Right renal cortex interstitium (tissue), 3 donors: ENCODE data around the gene MDK. TPM values are rescaled to one million over a fixed set of nuclear protein-coding genes. Genes with fewer than 3 reads are reported as not detected.

Experiments
- DNase-seq, 3 donors: peaks; one replicate each; pipeline ENCODE4 v3.0.0-alpha.2; 2013; ENCODE audit warnings: low read depth in 3 of 3, low spot score in 2 of 3
- polyA plus RNA-seq, 3 donors: library from polyadenylated mRNA; unstranded; fragments of 120-200 nt; gene quantifications; one replicate each; pipeline ENCODE4 v1.2.1, GENCODE V29; 2013; ENCODE audit not compliant: insufficient read length in 3 of 3

MDK gene
- polyA plus RNA-seq, 3 donors = 673 to 741 (median 725) TPM

DNA sequence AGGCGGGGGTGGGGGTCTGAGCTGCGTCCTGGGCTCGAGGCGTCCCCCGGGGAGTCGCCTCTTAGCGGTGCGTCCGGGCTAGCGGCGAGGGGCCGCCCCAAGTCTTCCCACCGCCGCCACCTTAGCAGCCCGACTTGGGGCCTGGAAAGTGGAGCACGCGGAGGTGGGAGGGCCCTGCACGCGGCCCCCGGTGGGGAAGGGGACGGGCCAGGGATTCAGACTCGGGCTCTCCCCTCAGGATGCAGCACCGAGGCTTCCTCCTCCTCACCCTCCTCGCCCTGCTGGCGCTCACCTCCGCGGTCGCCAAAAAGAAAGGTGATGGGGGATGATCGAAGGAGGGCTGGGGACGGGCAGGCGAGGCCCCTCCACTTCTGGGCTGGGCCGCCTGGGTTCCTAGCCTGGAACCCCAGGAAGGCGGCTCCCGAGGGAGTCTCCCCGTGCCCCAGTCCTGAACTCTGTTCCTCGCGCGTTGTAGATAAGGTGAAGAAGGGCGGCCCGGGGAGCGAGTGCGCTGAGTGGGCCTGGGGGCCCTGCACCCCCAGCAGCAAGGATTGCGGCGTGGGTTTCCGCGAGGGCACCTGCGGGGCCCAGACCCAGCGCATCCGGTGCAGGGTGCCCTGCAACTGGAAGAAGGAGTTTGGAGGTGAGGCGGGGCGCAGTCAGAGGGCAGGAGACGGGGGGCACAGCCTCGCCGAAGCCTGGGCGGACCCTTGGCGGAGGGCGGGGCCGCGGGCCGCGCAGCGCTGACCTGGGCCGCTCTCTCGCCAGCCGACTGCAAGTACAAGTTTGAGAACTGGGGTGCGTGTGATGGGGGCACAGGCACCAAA lies 563 bp downstream of the MDK start:
- DNase-seq = no peak

DNA sequence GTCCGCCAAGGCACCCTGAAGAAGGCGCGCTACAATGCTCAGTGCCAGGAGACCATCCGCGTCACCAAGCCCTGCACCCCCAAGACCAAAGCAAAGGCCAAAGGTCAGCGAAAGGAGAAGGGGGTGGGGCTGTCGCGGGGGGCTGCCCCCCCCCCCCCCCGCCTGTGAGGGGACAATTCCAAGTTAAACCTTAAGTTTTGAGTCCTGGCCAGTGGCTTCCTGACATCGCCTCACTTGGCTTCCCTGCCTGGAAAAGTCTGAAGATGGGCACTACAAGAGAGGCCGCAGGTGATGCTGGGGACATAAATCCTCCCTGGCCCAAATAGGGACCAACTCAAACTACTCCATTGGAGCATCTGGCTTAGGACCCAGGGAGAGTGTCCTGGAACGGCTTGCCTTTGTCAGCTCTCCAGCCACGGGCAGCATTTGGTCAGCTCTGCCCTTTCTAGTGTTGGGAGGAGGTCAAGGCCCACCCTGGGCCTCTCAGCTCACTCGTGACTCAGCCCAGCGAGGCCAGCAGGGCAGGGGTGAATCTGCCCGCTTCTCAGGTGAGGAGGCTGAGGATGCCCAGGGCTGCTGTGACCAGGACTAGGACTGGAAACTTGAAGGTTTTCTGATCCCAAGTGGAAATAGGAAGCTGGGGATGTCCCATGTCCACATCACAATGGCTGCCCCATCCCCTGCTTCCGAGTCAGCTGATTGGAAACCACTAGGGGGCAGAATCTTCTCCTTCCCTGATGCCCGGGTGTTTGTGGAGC lies 1.4 kb downstream of the MDK start:
- DNase-seq = no peak

- DNase-seq = no peak
Observed at GRCh38 chr11:46383404-46383758, 1.9 kb downstream of the MDK start.

DNA sequence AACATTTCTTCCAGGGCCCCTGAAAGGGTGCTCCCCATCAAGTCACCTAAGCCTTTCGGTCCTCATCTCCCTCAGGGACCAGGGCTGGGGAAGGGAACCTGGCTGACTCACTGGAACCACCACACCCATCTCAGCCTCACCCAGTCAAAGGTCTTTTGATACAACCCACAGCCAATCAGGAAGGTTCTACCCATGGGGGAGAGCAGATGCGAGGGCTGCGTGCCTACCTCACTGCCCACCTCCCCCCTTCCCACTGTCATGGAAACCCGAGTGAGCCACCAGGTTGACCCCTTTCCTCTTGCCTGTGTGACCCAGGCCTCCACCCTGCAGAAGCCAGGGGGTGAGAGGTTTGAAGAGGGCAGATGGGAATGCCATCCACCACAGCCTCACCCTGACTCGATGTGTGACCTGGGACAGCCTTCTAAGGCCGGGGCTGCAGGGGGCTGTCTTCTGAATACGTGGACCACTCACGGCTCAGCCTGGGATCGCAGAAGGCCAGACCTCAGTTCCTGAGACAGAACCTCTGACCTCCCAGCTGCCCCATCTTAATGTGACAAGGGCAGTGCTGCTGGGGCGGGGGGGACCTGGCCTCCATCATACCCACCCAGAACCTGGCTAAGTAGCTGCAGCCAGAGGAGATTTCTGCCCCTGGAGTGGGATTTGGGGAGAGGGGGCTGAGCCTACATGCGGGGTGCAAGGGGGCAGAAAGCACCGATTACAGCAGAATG lies 2.7 kb downstream of the MDK start:
- DNase-seq = no peak

GRCh38 chr11:46385169-46386004 lies 3.9 kb downstream of the MDK start:
- no peak for DNase-seq

GRCh38 chr11:46386005-46386578 lies 4.6 kb downstream of the MDK start:
- no peak for DNase-seq

DNA sequence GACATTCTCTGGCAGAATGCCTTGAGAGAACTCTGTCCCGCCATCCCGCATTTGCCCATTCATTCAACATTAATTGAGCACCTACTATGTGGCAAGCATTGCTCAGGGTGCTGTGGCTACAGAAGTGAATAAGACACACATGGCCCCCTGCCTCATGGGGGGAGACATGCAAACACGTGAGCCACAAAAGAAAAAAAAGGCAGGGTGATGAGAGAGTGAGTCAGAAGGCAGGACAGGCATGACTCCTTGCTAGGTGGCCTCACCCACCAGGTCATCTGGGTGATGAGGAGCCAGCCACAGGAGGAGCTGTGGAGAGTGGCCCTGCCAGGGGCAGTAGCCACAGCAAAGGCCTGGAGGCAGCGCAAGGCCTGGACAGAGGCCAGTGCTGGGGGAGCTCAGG lies 5.2 kb downstream of the MDK start:
- DNase-seq = no peak

DNA sequence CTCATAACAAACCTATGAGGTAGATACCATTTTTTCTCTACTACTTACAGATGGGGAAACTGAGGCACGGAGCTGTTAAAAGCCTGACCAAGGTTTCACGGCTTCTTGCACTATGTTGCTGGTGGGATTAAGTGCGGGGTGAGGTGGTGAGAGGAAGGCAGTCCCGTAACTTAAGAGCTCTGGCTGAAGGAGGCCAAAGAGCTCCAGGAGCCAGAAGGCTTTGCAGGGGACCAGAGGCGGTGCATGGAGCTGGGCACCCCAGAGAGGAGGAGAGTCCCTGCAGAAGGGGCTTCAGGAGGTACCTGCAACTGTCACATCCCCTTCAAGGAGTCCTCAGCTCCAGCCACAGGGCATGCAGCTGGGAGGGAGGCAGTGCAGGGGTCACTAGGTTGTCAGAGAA lies 6.0 kb downstream of the MDK start:
- DNase-seq = no peak

GRCh38 chr11:46387919-46388618 lies 6.6 kb downstream of the MDK start:
- DNase-seq = no peak

GRCh38 chr11:46388619-46389449 lies 7.4 kb downstream of the MDK start:
- DNase-seq = no peak

DNA sequence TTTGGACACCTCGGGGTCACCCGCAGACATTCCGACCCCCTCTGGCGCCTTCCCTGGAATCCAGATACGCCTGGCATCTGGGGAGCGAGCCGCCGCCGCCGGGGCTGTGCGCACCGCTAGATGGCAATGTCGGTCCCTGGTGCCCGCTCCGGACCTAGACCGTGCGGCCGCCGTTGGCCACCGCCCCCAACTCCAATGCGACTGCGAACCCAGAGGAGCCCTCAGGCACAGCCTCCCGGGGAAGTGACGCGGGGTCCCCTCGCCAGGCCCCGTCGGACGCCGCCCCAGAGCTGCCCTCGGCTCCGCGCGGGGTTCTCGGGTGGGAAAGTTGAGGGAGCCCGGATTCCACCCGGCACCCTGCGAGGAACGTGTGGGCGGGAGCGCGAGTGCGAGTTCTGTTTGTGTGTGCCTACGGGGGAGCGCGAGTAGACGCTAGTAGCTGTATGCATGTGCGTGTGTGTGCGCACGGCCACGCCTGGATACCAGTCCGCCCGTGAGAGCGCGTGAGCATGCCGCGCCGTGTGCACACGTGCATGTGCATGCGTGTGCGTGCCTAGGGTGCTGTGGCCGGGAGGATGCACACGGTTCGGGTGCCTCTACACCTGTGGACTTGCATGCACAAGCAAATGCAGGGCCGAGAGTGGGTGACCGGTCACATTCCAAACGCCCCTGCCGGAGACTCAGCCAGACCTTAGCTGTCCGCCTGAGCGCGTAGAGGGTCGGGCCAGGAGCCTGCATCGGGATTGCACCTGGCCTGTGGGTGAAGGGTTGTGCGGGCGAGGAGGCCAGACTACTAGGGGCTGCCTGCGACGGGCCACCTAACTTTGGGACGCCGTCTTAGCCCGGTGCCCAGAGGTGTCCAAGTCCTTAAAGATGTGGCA lies 8.2 kb downstream of the MDK start:
- no peak for DNase-seq

GRCh38 chr11:46390331-46391171 lies 9.1 kb downstream of the MDK start:
- no peak for DNase-seq

DNA sequence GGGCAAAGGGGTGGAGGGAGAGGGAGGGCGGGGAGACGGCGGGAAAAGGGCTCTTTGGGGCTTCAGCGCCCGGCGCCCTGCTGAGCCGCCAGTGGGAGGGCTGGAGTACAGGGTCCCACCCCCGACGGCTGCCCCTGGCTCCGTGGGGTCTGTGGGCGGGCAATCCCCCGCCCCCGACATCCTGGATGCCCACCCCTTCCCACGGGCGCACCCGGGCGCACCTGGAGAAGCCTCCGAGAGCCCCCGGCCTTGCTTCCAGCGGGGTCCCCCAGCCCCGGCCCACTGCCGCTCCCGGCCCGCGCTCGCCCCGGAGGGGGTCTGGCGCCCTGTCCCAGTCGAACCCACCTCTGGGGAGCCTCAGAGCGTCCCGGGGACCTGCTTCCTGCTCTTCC lies 9.7 kb downstream of the MDK start:
- no peak for DNase-seq

GRCh38 chr11:46391578-46392420 lies 10.3 kb downstream of the MDK start, which contains the start of gene CHRM4:
TSS of gene CHRM4 (minus strand) at chr11:46391776. CDS start at chr11:46386557, 5,219 bp downstream.
- DNase-seq = no peak

- peak in 1 of 3 donors; percentile 79 for DNase-seq
Observed at GRCh38 chr11:46392421-46393230, 11.2 kb downstream of the MDK start.
